NCI-H82 treated with DMSO at 0.1 percent for 48 hours (cell line): ENCODE measurements around the gene MKI67.

Source experiments
- DNase-seq: peaks from one replicate; lab custom pipeline; 2025; ENCODE audit not compliant: unreplicated experiment; lab: John Stamatoyannopoulos, UW

Gene MKI67

DNA sequence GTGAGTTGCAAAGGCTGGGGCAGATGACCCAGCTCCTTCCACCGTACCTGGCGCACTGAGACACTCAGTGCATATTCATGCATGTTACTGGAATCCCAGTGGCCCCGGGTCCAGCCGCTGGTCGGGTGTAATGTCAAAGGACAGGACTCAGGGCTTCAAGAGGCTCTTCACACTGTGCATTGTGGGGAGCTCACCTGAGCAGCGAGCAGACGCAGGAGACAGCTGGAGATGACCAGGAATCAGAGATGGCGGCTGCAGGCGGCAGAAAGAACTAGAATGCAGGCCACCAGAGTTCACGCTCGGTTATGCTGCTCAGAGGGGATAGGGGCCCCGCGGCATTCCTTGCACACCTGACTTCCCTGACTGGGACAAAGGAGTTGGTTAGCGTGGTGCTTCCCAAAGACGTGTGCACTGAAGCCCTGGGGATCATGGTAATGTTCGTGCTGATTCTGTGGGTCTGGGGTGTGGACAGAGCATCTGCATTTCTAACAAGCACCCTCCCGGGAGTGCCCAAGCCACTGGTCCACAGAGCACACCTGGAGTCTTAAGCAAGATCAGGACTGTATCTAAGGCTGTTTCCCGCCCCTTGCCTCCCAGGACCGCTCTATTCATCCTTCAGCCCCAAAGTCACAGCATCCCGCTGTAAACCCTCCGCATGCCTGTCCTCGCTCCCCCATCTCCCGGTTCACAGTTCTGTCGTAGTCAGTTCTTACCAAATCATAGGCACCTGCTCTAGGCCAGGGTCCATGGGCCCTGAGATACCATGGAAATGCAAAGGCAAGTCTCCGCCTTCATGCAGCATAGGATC is 71.0 kb downstream of the MKI67 start:
- DNase-seq = no peak

DNA sequence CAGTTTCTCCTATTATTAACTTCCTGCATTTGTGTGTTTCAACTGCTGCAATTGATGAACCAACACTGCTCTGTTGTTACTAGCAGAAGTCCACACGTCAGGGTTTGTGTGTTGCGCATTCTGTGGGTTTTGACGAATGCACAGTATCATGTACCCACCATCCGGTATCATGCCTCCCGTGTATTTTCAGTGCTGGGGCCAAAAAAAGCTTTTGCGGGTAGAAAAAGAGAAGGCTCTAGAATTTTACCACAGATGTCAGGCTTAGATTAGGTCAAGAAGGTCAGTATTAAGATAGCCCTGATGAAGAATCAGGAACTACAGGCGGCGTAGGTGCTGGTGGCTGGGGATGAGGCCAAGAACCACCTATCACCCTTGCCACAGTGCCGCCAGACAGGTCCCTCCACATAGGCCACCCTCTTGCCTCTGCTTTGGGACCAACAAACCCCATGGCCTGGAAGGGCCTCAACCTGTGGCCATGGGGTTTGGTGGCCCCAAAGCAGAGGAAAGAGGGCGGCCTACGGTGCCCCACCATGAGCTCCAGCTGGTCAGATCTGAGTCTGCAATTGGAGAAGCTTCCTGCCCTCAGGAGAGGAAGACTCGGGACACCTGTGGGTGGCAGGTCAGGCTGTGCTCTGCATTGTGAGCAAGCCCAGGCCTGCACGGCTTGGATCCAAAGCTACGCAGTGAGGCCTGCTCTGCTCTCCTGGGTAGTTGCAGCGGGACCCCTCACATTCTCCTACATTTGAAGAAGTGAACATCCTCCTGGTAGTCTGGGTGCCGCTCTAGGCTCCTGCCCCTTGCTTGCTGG is 71.9 kb downstream of the MKI67 start:
- no peak for DNase-seq

DNA sequence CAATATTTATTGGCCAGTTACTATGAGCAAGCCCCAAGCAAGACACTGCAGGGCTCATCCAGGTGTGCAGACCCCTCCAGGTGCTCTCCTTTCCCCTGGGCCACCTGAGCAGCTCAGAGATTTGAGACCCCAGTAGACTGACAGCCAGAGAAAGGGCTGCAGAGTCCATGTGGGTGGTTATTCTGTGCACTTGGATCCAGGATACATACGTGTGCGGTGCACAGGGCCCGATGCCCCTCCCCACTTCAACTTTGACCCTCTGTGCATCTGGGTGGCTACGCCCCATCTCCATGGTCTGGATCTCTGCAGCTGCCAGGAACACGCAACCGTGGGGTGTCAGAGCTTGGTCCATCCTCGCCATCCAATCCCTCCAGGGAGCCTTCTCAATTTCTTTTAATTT is 72.9 kb downstream of the MKI67 start:
- no peak for DNase-seq

DNA sequence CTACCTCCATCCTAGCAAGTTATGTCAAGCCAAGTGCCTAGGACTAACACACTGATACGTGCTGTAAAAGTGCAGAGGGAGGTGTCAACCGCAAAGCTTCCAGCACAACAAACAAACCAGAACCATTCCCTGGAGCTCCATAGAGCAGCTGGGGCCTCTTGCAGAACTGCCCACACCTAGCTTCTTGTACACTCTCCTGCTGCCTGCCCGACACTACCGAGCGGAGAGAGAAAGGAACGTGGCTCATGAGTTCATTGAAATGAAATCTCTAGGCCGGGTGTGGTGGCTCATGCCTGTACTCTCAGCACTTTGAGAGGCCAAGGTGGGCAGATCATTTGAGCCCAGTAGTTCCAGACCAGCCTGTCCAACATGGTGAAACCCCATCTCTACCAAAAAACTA is 73.5 kb downstream of the MKI67 start:
- DNase-seq = no peak

DNA sequence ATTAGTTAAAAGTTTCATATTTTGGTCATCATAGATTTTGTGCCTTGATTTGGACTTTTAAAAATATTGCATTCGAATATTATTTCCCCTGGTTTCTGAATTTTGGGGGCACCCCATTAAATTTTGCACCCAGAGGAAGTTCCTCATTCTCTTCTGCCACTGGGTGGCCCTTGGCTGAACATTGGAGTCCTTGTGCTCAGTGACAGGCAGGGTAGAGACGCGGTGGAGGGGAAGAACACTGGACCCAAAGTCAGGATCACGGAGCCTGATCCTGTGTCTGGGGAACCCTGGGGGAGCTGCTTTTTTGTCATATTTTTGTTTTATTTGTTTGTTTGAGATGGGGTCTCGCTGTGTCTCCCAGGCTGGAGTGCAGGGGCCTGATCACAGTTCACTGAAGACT is 74.7 kb downstream of the MKI67 start:
- no peak for DNase-seq

DNA sequence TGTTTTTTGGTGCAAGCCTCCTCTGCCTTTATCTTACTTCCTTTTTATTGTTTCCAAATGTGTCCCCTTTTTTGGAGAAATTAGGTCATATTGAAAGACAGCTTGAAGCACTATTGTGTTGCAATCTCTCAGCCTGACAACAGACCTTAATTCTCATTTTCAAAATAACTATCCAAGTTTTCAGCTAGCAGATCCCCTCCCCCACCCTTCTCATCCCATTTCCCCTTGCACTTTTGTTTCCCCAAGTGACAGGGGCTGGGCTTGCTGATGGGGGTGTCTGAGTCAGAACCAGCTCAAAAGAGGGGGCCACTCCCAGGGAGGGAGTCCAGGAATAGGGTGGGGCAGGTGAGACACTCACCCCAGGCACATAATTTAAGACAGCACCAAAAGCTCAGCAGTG is 75.3 kb downstream of the MKI67 start:
- no peak for DNase-seq

DNA sequence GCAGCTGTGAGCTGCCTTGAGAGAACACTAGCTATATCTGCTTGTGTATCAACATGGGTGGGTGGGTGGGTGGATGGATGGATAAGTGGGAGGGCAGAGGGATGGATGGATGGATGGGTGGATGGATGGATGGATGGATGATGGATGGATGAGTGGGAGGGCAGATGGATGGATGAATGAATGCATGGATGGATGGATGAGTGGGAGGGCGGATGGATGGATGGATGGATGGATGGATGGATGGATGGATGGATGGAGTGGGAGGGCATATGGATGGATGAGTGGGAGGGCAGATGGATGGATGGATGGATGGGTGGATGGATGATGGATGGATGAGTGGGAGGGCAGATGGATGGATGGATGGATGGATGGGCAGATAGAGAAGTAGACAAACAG is 76.1 kb downstream of the MKI67 start:
- no peak for DNase-seq

DNA sequence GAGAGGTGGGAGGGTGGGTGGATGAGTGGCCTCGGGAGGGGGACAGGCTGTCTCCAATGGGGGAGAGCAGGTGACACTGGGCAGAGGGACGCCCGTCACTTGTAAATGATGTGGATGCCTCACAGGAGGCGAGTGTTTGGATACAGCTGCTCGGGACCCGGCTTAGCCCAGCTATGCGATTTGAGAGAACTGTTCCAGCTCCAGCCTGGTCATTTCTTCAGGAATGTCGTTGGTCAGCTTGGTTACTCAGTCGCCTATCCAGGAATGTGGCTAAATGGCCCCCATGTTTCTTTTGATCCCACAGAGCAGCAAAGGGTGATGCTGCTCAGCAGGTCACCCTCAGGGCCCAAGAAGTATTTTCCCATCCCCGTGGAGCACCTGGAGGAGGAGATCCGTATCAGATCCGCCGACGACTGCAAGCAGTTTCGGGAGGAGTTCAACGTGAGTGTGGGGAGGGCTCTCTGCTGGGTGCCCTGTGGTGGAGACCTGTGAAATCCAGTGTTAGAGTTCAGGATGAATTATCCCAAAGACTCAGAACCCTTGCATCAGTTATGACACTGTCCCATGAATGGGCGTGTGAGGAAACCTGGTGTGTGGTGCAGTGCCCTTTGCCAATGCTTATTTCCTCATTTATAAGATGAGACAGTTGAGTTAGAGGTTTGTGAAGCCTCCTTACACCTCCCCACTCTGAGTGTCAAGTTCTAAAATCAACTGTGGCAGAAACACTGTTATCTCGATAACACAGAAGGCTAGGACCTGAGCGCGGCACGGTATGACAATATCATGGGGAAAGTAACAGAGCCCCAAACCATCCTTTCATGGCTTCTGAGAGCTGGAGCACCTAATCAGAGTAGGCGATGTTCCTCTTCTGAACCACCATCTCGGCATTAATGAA is 76.8 kb downstream of the MKI67 start:
- no peak for DNase-seq

DNA sequence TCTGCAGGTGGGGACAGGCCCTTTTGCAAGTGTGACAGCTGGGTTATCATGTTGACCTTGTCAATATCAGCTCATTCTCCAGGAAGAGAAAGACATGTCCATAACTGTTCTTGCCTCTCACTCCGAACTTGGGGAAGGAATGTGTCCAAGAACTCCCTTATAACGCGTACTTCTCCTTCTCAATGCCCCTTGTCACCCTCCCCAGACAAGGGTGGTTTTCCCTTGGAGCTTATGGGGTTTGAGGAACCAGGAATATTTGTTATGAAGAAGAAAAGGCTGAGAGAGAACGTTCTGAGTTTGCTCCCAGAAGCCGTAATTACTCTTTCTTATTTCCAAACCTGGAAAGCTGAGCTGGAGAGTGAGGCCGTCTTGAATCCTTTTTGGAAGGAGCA is 77.4 kb downstream of the MKI67 start:
- DNase-seq = no peak

DNA sequence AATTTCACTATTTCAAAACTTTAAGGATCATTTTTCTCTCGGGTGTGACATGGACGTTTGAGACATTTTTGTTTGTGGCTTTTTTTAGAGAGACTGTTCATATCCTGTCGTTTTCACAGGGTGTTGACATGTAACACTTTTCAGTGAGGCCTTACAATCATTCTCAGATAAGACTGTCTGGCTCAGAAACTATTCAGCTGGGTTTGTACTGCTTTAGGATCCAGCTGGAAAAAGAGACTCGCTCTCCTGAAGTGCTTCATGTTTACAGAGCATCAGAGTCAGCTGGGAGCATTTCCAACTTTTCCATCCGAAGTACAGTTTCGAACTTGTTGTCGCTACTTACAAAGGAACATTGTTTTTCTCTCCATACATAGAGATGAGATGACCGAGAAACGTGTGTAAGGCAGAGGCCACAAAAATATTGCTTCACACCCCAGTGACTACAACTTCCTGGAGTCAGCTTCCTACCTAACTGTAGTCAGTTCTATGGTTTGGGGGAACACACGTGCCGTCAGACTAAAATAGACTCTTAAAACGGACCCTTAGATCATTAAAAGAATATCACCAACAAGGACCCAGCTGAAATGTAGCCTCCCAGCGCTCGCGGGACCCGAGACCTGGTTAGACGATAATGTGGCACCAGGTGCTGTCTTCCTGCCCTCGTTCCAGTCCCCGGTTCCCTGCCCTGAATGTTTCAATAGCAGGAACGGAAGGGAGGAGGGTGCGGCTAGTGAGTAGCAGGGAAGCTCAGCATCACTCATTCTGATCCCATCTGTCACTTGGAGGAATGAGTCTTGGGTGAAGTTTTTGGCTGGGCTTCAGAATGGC is 78.0 kb downstream of the MKI67 start:
- no peak for DNase-seq

DNA sequence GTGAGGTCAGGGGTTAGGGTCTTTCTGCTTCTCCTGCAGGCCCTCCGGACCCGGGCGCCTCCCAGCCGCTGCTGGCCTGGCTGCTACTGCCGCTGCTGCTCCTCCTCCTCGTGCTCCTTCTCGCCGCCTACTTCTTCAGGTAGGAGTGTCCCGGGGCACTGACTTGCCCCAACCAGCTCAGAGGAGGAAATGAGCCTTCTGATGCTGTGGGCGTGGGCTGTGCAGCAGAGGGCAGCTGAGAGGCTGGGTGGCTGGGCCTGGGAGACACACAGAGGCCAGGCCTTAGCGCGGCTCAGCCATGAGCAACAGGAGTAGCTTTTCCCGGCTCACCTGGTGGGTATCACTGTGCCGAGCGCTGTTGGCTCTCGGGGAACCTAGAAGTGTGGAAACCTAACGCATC is 78.9 kb downstream of the MKI67 start:
- no peak for DNase-seq

DNA sequence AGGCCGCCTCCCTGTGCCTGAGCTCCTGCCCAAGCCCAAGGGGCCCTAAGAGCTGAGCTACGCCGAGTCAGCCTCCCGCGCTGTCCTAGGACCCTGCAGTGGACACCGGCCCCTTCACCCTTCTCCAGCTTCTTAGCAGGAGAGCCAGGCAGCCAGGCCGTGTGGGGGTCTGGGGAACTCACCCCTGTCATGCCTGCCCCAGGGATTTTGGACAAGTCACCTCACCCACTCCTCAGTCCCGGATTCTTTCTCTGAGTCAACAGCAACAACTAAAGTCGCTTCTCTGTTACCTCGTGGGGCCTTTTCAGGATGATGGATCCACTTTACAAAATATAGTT is 79.3 kb downstream of the MKI67 start:
- no peak for DNase-seq
